ENCODE data around the gene FREM3.

GRCh38 chr4:143575331-143575730 is 125.1 kb downstream of the FREM3 start:
- TF ChIP-seq CTCF (IDR thresholded peaks at IDR 0.05) = no peak
- no peak for TF ChIP-seq POLR2A (IDR thresholded peaks at IDR 0.05)

Measured in testis (tissue), 2 donors.